ENCODE data around the gene RASGRP3.

Gene RASGRP3

DNA sequence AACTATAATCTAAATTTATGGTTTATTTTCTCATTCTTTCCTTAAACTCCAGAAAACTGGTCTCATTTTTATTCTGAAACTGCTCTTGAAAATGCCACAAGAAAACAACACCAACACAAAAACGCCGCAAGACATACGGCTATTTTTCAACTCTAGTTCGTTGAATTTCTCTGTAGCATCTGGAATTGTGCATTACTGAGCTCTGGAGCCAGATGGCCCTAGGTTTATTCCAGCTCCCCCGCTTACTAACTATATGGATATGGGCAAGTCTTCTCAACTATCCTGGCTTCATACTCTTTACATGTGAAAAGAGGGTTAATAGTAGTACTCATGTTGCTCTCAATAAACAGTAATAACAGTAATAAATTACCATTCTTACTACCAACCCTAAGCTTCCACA lies 102.8 kb downstream of the RASGRP3 start:
- Histone ChIP-seq H3F3A (ENCODE audit: insufficient read depth, low read length) (peaks cover 6% of the 10 kb centered on the region), H3K4me1 (ENCODE audit: low read length) (no peaks in the 10 kb centered on the region), H3K9me3 (replicated peaks; ENCODE audit: insufficient read depth, low read length) (no peaks in the 10 kb centered on the region), H3K4me3 (ENCODE audit: low read length) (no peak overlapping the region), H3K27me3 (replicated peaks; ENCODE audit: insufficient read depth, low read length) (no peaks in the 10 kb centered on the region), H3K79me2 (ENCODE audit: low read length) (no peaks in the 10 kb centered on the region), H3K9me2 (replicated peaks; ENCODE audit: insufficient read depth, low read length) (no peaks in the 10 kb centered on the region), H2AFZ (ENCODE audit: low read length) (no peak overlapping the region), H3K4me2 (ENCODE audit: low read depth, low read length) (no peak overlapping the region), H3K9ac (ENCODE audit: low read length) (no peak overlapping the region), H4K20me1 (ENCODE audit: insufficient read depth, low read length) (no peaks in the 10 kb centered on the region), H3K36me3 (replicated peaks; ENCODE audit: insufficient read depth, low read length) (0 out of 2 replicates have a peak, but pooled peaks cover 7% of the 10 kb centered on the region), H3K27ac (ENCODE audit: low read length) (no peak overlapping the region)
- TF ChIP-seq EZH2phosphoT487 (IDR thresholded peaks at IDR 0.05; ENCODE audit: low read length) (no peak), EZH2 (optimal IDR thresholded peaks at IDR 0.05; ENCODE audit: low read depth, low read length) (no peak)
- TF ChIP-seq, protein P1, sequence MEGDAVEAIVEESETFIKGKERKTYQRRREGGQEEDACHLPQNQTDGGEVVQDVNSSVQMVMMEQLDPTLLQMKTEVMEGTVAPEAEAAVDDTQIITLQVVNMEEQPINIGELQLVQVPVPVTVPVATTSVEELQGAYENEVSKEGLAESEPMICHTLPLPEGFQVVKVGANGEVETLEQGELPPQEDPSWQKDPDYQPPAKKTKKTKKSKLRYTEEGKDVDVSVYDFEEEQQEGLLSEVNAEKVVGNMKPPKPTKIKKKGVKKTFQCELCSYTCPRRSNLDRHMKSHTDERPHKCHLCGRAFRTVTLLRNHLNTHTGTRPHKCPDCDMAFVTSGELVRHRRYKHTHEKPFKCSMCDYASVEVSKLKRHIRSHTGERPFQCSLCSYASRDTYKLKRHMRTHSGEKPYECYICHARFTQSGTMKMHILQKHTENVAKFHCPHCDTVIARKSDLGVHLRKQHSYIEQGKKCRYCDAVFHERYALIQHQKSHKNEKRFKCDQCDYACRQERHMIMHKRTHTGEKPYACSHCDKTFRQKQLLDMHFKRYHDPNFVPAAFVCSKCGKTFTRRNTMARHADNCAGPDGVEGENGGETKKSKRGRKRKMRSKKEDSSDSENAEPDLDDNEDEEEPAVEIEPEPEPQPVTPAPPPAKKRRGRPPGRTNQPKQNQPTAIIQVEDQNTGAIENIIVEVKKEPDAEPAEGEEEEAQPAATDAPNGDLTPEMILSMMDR (IDR thresholded peaks at IDR 0.05; ENCODE audit: low read length), result no peak
- DNase-seq, result no peak

DNA sequence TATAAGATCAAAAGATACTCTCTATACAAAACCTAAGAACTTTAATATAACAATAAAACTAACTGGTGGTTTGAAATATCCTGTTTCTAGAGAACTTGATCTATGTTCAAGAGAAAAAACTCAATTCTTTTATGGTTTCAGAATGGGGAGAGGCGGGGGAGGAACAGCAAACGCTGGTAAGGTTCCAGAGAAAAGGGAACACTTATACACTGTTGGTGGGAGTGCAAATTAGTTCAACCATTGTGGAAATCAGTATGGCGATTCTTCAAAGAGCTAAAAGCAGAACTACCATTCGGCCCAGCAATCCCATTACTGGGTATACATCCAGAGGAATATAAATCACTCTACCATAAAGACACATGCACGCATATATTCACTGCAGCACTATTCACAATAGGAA lies 105.4 kb downstream of the RASGRP3 start:
- H3K79me2 ChIP-seq (ENCODE audit: low read length), result no peaks in the 10 kb centered on the region
- H3K4me1 ChIP-seq (ENCODE audit: low read length), result no peaks in the 10 kb centered on the region
- H3K27me3 ChIP-seq (replicated peaks; ENCODE audit: insufficient read depth, low read length), result no peaks in the 10 kb centered on the region
- DNase-seq, result no peak
- H2AFZ ChIP-seq (ENCODE audit: low read length), result no peak overlapping the region
- no peaks in the 10 kb centered on the region for H3K9me2 ChIP-seq (replicated peaks; ENCODE audit: insufficient read depth, low read length)
- H3K36me3 ChIP-seq (replicated peaks; ENCODE audit: insufficient read depth, low read length), result peaks cover 14% of the 10 kb centered on the region
- no peaks in the 10 kb centered on the region for H3K9me3 ChIP-seq (replicated peaks; ENCODE audit: insufficient read depth, low read length)
- H3K4me2 ChIP-seq (ENCODE audit: low read depth, low read length), result no peak overlapping the region
- no peak overlapping the region for H3K27ac ChIP-seq (ENCODE audit: low read length)
- H3F3A ChIP-seq (ENCODE audit: insufficient read depth, low read length), result peaks cover 8% of the 10 kb centered on the region
- no peaks in the 10 kb centered on the region for H4K20me1 ChIP-seq (ENCODE audit: insufficient read depth, low read length)
- no peak overlapping the region for H3K4me3 ChIP-seq (ENCODE audit: low read length)
- no peak overlapping the region for H3K9ac ChIP-seq (ENCODE audit: low read length)
- no peak for TF ChIP-seq EZH2 (optimal IDR thresholded peaks at IDR 0.05; ENCODE audit: low read depth, low read length)
- TF ChIP-seq, protein P1 (IDR thresholded peaks at IDR 0.05; ENCODE audit: low read length), result no peak
- TF ChIP-seq EZH2phosphoT487 (IDR thresholded peaks at IDR 0.05; ENCODE audit: low read length), result no peak

DNA sequence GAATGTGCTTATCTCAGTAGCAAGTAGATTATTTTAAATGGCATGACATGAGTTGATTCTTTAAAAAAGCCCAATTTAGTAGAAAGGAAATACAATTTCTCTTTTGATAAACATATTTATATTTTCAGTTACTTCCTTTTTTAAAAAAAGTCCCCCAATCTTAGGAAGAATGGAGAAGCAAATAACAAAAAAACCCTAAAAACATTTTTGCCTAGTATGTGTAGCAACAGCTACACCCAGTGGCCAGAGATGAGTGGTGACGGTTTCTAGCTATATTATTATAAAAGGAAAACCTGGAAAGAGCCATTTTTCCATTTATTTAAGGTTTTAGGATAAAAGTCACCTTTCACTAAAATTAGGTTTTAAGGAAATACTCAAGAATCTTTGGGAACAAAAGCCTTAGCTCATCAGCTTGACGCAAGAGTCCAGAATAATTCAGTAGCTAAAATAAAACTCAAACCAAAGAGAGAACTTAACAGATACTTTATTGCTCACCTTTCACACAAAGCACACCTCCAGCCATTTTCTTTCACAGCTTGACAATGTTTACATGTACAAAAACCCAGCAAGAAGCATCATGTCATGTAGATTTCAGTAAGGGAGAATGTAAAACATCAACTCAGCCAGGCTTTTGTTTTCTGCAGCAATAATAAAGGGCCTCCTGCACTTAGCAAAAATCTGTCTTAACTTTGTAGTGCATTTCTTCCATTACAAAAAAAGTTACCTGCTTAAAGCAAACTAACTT lies 106.9 kb downstream of the RASGRP3 start:
- no peak overlapping the region for H3K4me2 ChIP-seq (ENCODE audit: low read depth, low read length)
- peaks cover 8% of the 10 kb centered on the region; the same call in 1 of the 2 replicates for H3F3A ChIP-seq (ENCODE audit: insufficient read depth, low read length)
- no peaks in the 10 kb centered on the region for H4K20me1 ChIP-seq (ENCODE audit: insufficient read depth, low read length)
- TF ChIP-seq, protein P1 (IDR thresholded peaks at IDR 0.05; ENCODE audit: low read length), result peak; percentile 74
- TF ChIP-seq EZH2phosphoT487 (IDR thresholded peaks at IDR 0.05; ENCODE audit: low read length), result no peak
- no peak for TF ChIP-seq EZH2 (optimal IDR thresholded peaks at IDR 0.05; ENCODE audit: low read depth, low read length)
- no peak overlapping the region for H3K27ac ChIP-seq (ENCODE audit: low read length)
- H3K4me3 ChIP-seq (ENCODE audit: low read length), result no peak overlapping the region
- DNase-seq, result peak; percentile 41
- no peak overlapping the region for H3K9ac ChIP-seq (ENCODE audit: low read length)
- H3K27me3 ChIP-seq (replicated peaks; ENCODE audit: insufficient read depth, low read length), result no peaks in the 10 kb centered on the region
- H3K36me3 ChIP-seq (replicated peaks; ENCODE audit: insufficient read depth, low read length), result peaks cover 18% of the 10 kb centered on the region
- H2AFZ ChIP-seq (ENCODE audit: low read length), result no peak overlapping the region
- no peaks in the 10 kb centered on the region for H3K9me3 ChIP-seq (replicated peaks; ENCODE audit: insufficient read depth, low read length)
- no peaks in the 10 kb centered on the region for H3K4me1 ChIP-seq (ENCODE audit: low read length)
- H3K9me2 ChIP-seq (replicated peaks; ENCODE audit: insufficient read depth, low read length), result no peaks in the 10 kb centered on the region
- no peaks in the 10 kb centered on the region for H3K79me2 ChIP-seq (ENCODE audit: low read length)
